GM03348 (cell line): ENCODE data around the gene ARHGAP26.

Experiments used
- DNase-seq: peaks from one replicate; pipeline ENCODE4 v3.0.0; 2012; ENCODE audit warnings: low spot score

Gene ARHGAP26

GRCh38 chr5:142814122-142814521 lies 43.9 kb downstream of the ARHGAP26 start:
- no peak for DNase-seq

GRCh38 chr5:142815469-142815868 lies 45.3 kb downstream of the ARHGAP26 start:
- no peak for DNase-seq

- DNase-seq = peak; percentile 56
These were observed 46.6 kb downstream of the ARHGAP26 start for GRCh38 chr5:142816531-142817430.

- peak; percentile 58 for DNase-seq
These were observed 47.8 kb downstream of the ARHGAP26 start for GRCh38 chr5:142817949-142818431.

GRCh38 chr5:142819292-142819691 lies 49.1 kb downstream of the ARHGAP26 start:
- DNase-seq = no peak

- peak; percentile 32 for DNase-seq
These were observed 49.6 kb downstream of the ARHGAP26 start for GRCh38 chr5:142819825-142820224.

GRCh38 chr5:142820447-142820846 lies 50.3 kb downstream of the ARHGAP26 start:
- no peak for DNase-seq

- no peak for DNase-seq
These were observed 51.0 kb downstream of the ARHGAP26 start for GRCh38 chr5:142821034-142821732.

GRCh38 chr5:142821733-142822487 lies 51.7 kb downstream of the ARHGAP26 start:
- DNase-seq = peak; percentile 76

- no peak for DNase-seq
These were observed 52.9 kb downstream of the ARHGAP26 start for GRCh38 chr5:142823126-142823525.

- no peak for DNase-seq
These were observed 53.6 kb downstream of the ARHGAP26 start for GRCh38 chr5:142823806-142824205.

GRCh38 chr5:142824391-142824790 lies 54.2 kb downstream of the ARHGAP26 start:
- DNase-seq = no peak

GRCh38 chr5:142825378-142826089 lies 55.4 kb downstream of the ARHGAP26 start:
- DNase-seq = no peak

GRCh38 chr5:142826093-142826492 lies 55.9 kb downstream of the ARHGAP26 start:
- DNase-seq = no peak

GRCh38 chr5:142826741-142827492 lies 56.7 kb downstream of the ARHGAP26 start:
- DNase-seq = peak; percentile 50

GRCh38 chr5:142827934-142828576 lies 57.9 kb downstream of the ARHGAP26 start:
- no peak for DNase-seq

- no peak for DNase-seq
These were observed 58.8 kb downstream of the ARHGAP26 start for GRCh38 chr5:142828797-142829535.

- peak; percentile 48 for DNase-seq
These were observed 59.6 kb downstream of the ARHGAP26 start for GRCh38 chr5:142829801-142830220.

- peak; percentile 39 for DNase-seq
These were observed 60.2 kb downstream of the ARHGAP26 start for GRCh38 chr5:142830241-142831008.
